Caco-2 (cell line): ENCODE measurements around the gene OTOF. TPM values are rescaled to one million over a fixed set of nuclear protein-coding genes. Genes with fewer than 3 reads are reported as not detected.

Experiments
- BruUV-seq: library from RNA; stranded (reverse); fragments of 400-500 nt; replicated peaks from 2 replicates; lab custom pipeline; 2021; lab: Mats Ljungman, UMichigan
- CTCF ChIA-PET: fragments of 300-600 bp; sonication (Branson Sonifier 250); formaldehyde crosslinking; loops from one replicate; lab custom pipeline; 2022; ENCODE audit warnings: antibody characterized with exemption; lab: Charles Lee
- POLR2A ChIA-PET: fragments of 300-600 bp; sonication (Branson Sonifier 250); formaldehyde crosslinking; loops from one replicate; lab custom pipeline; 2022; ENCODE audit warnings: antibody characterized with exemption; lab: Charles Lee
- DNase-seq, 2 experiments: peaks; one replicate each; pipeline versions ENCODE4 v3.0.0 to v3.0.0-alpha.2; 2020 to 2022
- H3K27me3 ChIP-seq: replicated peaks from 2 replicates; pipeline ENCODE4 v1.6.0; 2011; ENCODE audit warnings: low read length; ENCODE audit not compliant: control insufficient read depth, insufficient read depth
- H3K36me3 ChIP-seq: 2 replicates; pipeline ENCODE4 v1.5.1; 2011; ENCODE audit warnings: low read length; ENCODE audit not compliant: control insufficient read depth, insufficient read depth
- H3K4me1 ChIP-seq: fragments of 250-450 bp; sonication (Bioruptor Pico); 2 replicates; pipeline ENCODE4 v1.5.1; 2020; ENCODE audit warnings: mild to moderate bottlenecking
- H3K4me3 ChIP-seq: 2 replicates; pipeline ENCODE4 v1.5.1; 2011; ENCODE audit warnings: low read depth, mild to moderate bottlenecking, control low read depth, low read length
- H3K9me3 ChIP-seq: fragments of 250-450 bp; sonication (Bioruptor Pico); 2 replicates; pipeline ENCODE4 v1.5.1; 2020; ENCODE audit warnings: mild to moderate bottlenecking, moderate library complexity
- H3K27ac Mint-ChIP-seq: one replicate; pipeline ENCODE4 v1.8.0; 2022; ENCODE audit warnings: mixed read lengths; ENCODE audit not compliant: unreplicated experiment
- H3K27me3 Mint-ChIP-seq: one replicate; pipeline ENCODE4 v1.8.0; 2022; ENCODE audit warnings: mixed read lengths; ENCODE audit not compliant: insufficient read depth, unreplicated experiment
- H3K36me3 Mint-ChIP-seq: one replicate; pipeline ENCODE4 v1.8.0; 2022; ENCODE audit warnings: mild to moderate bottlenecking, mixed read lengths; ENCODE audit not compliant: insufficient read depth, unreplicated experiment
- H3K4me1 Mint-ChIP-seq: one replicate; pipeline ENCODE4 v1.8.0; 2022; ENCODE audit warnings: low read depth, mixed read lengths; ENCODE audit not compliant: unreplicated experiment
- H3K4me3 Mint-ChIP-seq: one replicate; pipeline ENCODE4 v1.8.0; 2022; ENCODE audit warnings: mild to moderate bottlenecking, moderate library complexity, mixed read lengths; ENCODE audit not compliant: unreplicated experiment
- H3K9me3 Mint-ChIP-seq: one replicate; pipeline ENCODE4 v1.8.0; 2022; ENCODE audit warnings: mixed read lengths; ENCODE audit not compliant: unreplicated experiment
- intact Hi-C: fragments of 100-400 bp; cut with micrococcal nuclease; formaldehyde crosslinking; loops from one replicate; pipeline ENCODE4 v1.10.0; 2022; ENCODE audit not compliant: unreplicated experiment
- total RNA-seq: library from RNA; stranded (reverse); gene quantifications from 2 replicates; pipeline ENCODE4 v1.2.3, GENCODE V29; 2022
- TF ChIP-seq, protein P1 (sequence below), 2 experiments: fragments of 200-600 bp in 1 of 2; IDR thresholded peaks; 1 replicate in 1 of 2; 2 replicates in 1 of 2; pipeline versions ENCODE4 v1.5.1 to v1.8.0; 2011 to 2022; ENCODE audit warnings: antibody characterized with exemption in 1 of 2, control low read depth in 1 of 2, inconsistent platforms in 1 of 2, low read depth in 1 of 2, low read length in 1 of 2, mild to moderate bottlenecking in 1 of 2, moderate library complexity in 1 of 2; ENCODE audit not compliant: insufficient read depth in 1 of 2, severe bottlenecking in 1 of 2, unreplicated experiment in 1 of 2

OTOF gene
- total RNA-seq, 1 experiment from 2014 or later = 0.09 TPM

DNA sequence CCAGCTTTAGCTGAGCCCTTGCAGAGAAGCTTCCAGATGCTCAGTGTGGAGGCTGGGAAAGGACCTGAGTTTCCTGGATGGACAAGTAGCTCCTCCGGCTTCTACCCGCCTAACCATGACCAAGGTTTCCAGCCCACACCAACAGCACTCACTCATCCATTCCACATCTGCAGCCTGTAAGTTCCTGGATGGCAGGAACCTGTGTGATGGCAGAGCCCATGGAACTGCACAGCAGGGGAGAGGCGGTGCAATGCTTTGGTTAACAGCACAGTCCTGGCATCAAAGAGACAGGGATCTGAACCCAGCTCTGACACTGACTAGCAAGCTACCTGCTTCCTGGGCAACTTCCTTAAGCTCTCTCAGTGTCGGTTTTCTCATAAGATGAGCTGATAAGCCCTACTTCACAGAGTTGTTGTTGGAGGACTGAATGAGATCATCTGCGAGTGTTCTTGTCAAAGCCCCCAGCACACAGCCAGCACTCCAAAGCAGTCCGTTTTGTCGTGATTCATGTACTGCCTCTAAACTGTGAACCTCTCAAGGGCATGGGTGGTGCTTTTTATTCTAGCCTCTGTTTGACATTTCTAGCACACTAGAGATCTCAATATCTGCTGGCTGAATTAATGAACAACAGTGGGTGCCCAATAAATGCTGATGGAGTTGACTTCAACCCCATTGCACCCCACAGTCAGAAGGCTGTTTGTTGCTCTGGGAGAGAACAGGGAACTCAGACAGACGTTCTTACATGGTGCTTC lies 41.6 kb upstream of the OTOF start:
- POLR2A ChIA-PET = no interaction called here
- H3K36me3 Mint-ChIP-seq = no peaks in the 10 kb centered on the region
- no peak overlapping the region for H3K4me3 Mint-ChIP-seq
- Histone ChIP-seq H3K9me3 (no peaks in the 10 kb centered on the region), H3K36me3 (no peaks in the 10 kb centered on the region), H3K4me3 (no peak overlapping the region), H3K4me1 (no peaks in the 10 kb centered on the region), H3K27me3 (no peaks in the 10 kb centered on the region; the same call in 1 of the 2 replicates)
- no peaks in the 10 kb centered on the region for H3K4me1 Mint-ChIP-seq
- no peak overlapping the region for H3K27ac Mint-ChIP-seq
- TF ChIP-seq, protein P1, sequence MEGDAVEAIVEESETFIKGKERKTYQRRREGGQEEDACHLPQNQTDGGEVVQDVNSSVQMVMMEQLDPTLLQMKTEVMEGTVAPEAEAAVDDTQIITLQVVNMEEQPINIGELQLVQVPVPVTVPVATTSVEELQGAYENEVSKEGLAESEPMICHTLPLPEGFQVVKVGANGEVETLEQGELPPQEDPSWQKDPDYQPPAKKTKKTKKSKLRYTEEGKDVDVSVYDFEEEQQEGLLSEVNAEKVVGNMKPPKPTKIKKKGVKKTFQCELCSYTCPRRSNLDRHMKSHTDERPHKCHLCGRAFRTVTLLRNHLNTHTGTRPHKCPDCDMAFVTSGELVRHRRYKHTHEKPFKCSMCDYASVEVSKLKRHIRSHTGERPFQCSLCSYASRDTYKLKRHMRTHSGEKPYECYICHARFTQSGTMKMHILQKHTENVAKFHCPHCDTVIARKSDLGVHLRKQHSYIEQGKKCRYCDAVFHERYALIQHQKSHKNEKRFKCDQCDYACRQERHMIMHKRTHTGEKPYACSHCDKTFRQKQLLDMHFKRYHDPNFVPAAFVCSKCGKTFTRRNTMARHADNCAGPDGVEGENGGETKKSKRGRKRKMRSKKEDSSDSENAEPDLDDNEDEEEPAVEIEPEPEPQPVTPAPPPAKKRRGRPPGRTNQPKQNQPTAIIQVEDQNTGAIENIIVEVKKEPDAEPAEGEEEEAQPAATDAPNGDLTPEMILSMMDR (IDR thresholded peaks at IDR 0.05; ENCODE audit: insufficient read depth in 1 of 2, low read depth in 1 of 2, low read length in 1 of 2, severe bottlenecking in 1 of 2, unreplicated experiment in 1 of 2) = no peak
- H3K9me3 Mint-ChIP-seq = no peaks in the 10 kb centered on the region
- CTCF ChIA-PET = interaction anchor here (1.5 to 2.6 kb wide), 3 partner anchors 16 to 58 kb away, joined by 3 to 42 read pairs (median 3); no protein-coding TSS in a partner anchor
- peaks cover 5% of the 10 kb centered on the region for H3K27me3 Mint-ChIP-seq
- no TSS peak for BruUV-seq
- intact Hi-C loops = no loop called here
- DNase-seq = no peak

DNA sequence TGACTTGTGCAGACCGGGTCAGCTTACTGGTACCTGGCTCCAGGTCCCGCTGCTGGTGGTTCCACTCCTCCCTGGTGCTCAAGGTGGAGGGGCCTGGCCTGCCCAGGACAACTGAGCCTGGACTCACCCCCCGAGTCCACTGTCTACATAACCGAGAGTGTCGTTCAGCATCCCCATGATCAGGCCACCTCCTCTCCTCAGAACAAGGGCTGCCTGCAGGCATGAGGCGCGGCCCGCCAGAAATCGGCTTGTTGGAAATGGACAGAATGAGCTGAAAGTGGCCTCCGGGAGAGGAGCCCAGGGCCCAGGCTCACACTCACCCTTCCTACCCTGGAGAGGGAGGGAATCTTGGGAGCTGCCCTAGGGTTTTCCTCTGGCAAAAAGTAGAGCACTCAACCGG lies 38.9 kb upstream of the OTOF start:
- ChIA-PET POLR2A (no interaction called here), CTCF (no interaction called here)
- H3K4me3 Mint-ChIP-seq = no peak overlapping the region
- H3K4me1 Mint-ChIP-seq = no peaks in the 10 kb centered on the region
- no peak for DNase-seq
- no peak overlapping the region for H3K4me3 ChIP-seq
- H3K36me3 Mint-ChIP-seq = no peaks in the 10 kb centered on the region
- BruUV-seq = no TSS peak
- no peaks in the 10 kb centered on the region for H3K4me1 ChIP-seq
- no peaks in the 10 kb centered on the region for H3K36me3 ChIP-seq
- no peaks in the 10 kb centered on the region for H3K9me3 ChIP-seq
- no peaks in the 10 kb centered on the region; the same call in none of the 2 replicates for H3K27me3 ChIP-seq
- peaks cover 3% of the 10 kb centered on the region for H3K27me3 Mint-ChIP-seq
- no peak overlapping the region for H3K27ac Mint-ChIP-seq
- intact Hi-C loops = no loop called here
- no peaks in the 10 kb centered on the region for H3K9me3 Mint-ChIP-seq
- TF ChIP-seq, protein P1 (IDR thresholded peaks at IDR 0.05; ENCODE audit: insufficient read depth in 1 of 2, low read depth in 1 of 2, low read length in 1 of 2, severe bottlenecking in 1 of 2, unreplicated experiment in 1 of 2) = no peak

DNA sequence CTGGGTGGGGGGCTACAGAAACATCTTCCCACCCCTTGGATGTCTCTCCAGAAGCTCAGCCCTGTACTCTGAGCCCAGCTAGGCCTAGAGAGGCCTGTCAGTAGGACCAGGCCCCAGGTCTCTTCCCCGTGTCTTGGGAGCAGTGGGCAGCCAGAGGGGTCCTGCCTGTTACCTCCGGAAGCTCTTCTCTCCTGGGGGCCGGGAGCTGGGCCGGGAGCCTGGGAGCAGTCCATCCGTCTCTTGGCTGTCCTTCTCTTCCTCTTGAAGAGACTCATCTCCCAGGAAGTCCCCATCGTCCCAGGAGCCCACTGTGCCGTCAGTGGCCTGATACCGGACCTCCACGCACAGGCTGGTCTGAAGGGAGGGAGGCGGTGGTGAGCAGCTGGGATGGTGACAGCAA lies 38.3 kb upstream of the OTOF start:
- Mint-ChIP-seq H3K27ac (no peak overlapping the region), H3K36me3 (no peaks in the 10 kb centered on the region), H3K4me1 (no peaks in the 10 kb centered on the region), H3K4me3 (no peak overlapping the region), H3K27me3 (peaks cover 3% of the 10 kb centered on the region), H3K9me3 (no peaks in the 10 kb centered on the region)
- CTCF ChIA-PET = no interaction called here
- TF ChIP-seq, protein P1 (IDR thresholded peaks at IDR 0.05; ENCODE audit: insufficient read depth in 1 of 2, low read depth in 1 of 2, low read length in 1 of 2, severe bottlenecking in 1 of 2, unreplicated experiment in 1 of 2) = no peak
- Histone ChIP-seq H3K27me3 (no peaks in the 10 kb centered on the region; the same call in none of the 2 replicates), H3K4me3 (no peak overlapping the region), H3K4me1 (no peaks in the 10 kb centered on the region), H3K36me3 (no peaks in the 10 kb centered on the region), H3K9me3 (no peaks in the 10 kb centered on the region)
- POLR2A ChIA-PET = no interaction called here
- DNase-seq = no peak
- no TSS peak for BruUV-seq
- intact Hi-C loops = no loop called here
